Anterior cingulate cortex (tissue), 58 donors: ENCODE results near the gene EIF4A3.
"Not testable (repeated sequence)": the region's sequence is repeated elsewhere in the genome, so short reads cannot be mapped to it uniquely, and the experiment has no call there.

Source experiments
- DNase-seq, 58 donors: peaks; one replicate each; lab custom pipeline; 2025; lab: John Stamatoyannopoulos, UW

EIF4A3 gene

GRCh38 chr17:80103449-80104085 is 43.4 kb downstream of the EIF4A3 start:
- DNase-seq, result no peak

GRCh38 chr17:80102664-80103448 is 44.1 kb downstream of the EIF4A3 start:
- DNase-seq, result no peak

GRCh38 chr17:80101946-80102663 is 44.8 kb downstream of the EIF4A3 start:
- peak in 10 of 58 donors; percentile 12 to 45 (median 30) for DNase-seq

- peak in 57 of 58 donors; percentile 38 to 88 (median 74) for DNase-seq
Measured at GRCh38 chr17:80101011-80101945, 45.6 kb downstream of the EIF4A3 start, which contains the start of gene GAA. Gene GAA (plus strand): TSS chr17:80101581. CDS start chr17:80104587, 3,006 bp downstream.

GRCh38 chr17:80100035-80100323 is 46.9 kb downstream of the EIF4A3 start:
- DNase-seq, result no peak

GRCh38 chr17:80099291-80100034 is 47.5 kb downstream of the EIF4A3 start:
- DNase-seq, result no peak

- DNase-seq, result no peak
Measured at GRCh38 chr17:80097844-80098691, 48.9 kb downstream of the EIF4A3 start.

GRCh38 chr17:80097127-80097621 is 49.8 kb downstream of the EIF4A3 start:
- no peak for DNase-seq

- DNase-seq, result no peak
Measured at GRCh38 chr17:80096561-80097021, 50.3 kb downstream of the EIF4A3 start.

GRCh38 chr17:80095844-80096475 is 51.0 kb downstream of the EIF4A3 start:
- no peak for DNase-seq

GRCh38 chr17:80095038-80095843 is 51.7 kb downstream of the EIF4A3 start:
- no peak for DNase-seq

- peak in 7 of 58 donors; percentile 8 to 42 (median 26) for DNase-seq
Measured at GRCh38 chr17:80092959-80093358, 54.0 kb downstream of the EIF4A3 start.

GRCh38 chr17:80091376-80091775 is 55.6 kb downstream of the EIF4A3 start:
- no peak for DNase-seq

- not testable (repeated sequence) for DNase-seq
Measured at GRCh38 chr17:80090164-80090563, 56.8 kb downstream of the EIF4A3 start.

- no peak for DNase-seq
Measured at GRCh38 chr17:80089762-80090161, 57.2 kb downstream of the EIF4A3 start.

- DNase-seq, result no peak
Measured at GRCh38 chr17:80087346-80088265, 59.3 kb downstream of the EIF4A3 start.
